ENCODE results near the gene DDX49. TPM values are rescaled to one million over a fixed set of nuclear protein-coding genes. Genes with fewer than 3 reads are reported as not detected.

The DDX49 gene
- polyA plus RNA-seq, 3 donors, result 24.0 to 40.3 (median 27.5) TPM

DNA sequence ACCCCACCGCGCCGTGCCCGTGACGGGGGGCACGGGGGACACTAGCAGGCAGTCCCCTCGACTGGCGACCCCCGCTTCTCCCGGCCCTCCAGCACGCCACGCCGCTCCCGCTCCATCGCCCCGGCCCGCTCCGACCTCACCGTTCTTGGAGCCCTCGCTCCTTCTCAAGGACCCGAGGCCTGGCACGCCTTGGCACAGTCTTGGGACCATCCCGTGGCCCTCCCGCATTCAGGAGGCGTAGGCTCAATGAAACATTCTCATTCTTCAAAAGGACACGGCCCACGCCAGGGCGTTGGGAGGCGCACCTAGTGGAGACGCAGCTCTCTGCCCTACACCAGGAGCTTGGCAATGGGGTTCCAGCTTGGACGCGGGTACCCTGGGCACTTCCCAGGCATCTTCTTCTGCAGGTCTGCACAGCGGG is 23.1 kb upstream of the DDX49 start:
- peaks cover 26 to 30% of the 10 kb centered on the region in 2 donors for H3K36me3 Mint-ChIP-seq
- peaks cover 33% of the 10 kb centered on the region for H4K20me1 ChIP-seq (ENCODE audit: insufficient read depth, low read length)
- peaks cover 4 to 10% of the 10 kb centered on the region in 2 donors for H3K4me1 ChIP-seq (ENCODE audit: control insufficient read depth in 1 of 2, insufficient read depth in 2 of 2, low read length in 2 of 2)
- WGBS (ENCODE audit: insufficient coverage), result 21% methylated on average over 32 of the region's 33 CpGs
- peaks cover 26 to 27% of the 10 kb centered on the region in 2 donors for H3K36me3 ChIP-seq (replicated peaks in 1 of 2; ENCODE audit: control insufficient read depth in 1 of 2, insufficient read depth in 2 of 2, low read length in 2 of 2)
- no peak overlapping the region for H2AFZ ChIP-seq (ENCODE audit: insufficient read depth, low read depth, low read length, poor library complexity, severe bottlenecking)
- no peak overlapping the region for H3K9ac ChIP-seq (ENCODE audit: insufficient read depth, low read length, poor library complexity, severe bottlenecking)
- H3K9me3 Mint-ChIP-seq, result peaks cover 0 to 7% (median 4%) of the 10 kb centered on the region in 7 donors
- H3K4me3 ChIP-seq (replicated peaks in 1 of 3; ENCODE audit: low read depth in 2 of 3, low read length in 3 of 3), result peak overlapping the region in 1 of 3 experiments; percentile 14
- peaks cover 27 to 54% (median 37%) of the 10 kb centered on the region in 3 donors for H3K27me3 Mint-ChIP-seq (ENCODE audit: low read depth in 3 of 3)
- TF ChIP-seq, protein P1, sequence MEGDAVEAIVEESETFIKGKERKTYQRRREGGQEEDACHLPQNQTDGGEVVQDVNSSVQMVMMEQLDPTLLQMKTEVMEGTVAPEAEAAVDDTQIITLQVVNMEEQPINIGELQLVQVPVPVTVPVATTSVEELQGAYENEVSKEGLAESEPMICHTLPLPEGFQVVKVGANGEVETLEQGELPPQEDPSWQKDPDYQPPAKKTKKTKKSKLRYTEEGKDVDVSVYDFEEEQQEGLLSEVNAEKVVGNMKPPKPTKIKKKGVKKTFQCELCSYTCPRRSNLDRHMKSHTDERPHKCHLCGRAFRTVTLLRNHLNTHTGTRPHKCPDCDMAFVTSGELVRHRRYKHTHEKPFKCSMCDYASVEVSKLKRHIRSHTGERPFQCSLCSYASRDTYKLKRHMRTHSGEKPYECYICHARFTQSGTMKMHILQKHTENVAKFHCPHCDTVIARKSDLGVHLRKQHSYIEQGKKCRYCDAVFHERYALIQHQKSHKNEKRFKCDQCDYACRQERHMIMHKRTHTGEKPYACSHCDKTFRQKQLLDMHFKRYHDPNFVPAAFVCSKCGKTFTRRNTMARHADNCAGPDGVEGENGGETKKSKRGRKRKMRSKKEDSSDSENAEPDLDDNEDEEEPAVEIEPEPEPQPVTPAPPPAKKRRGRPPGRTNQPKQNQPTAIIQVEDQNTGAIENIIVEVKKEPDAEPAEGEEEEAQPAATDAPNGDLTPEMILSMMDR (IDR thresholded peaks at IDR 0.05), result no peak
- no peak for DNase-seq
- H3K27me3 ChIP-seq (ENCODE audit: control insufficient read depth in 2 of 2, insufficient read depth in 2 of 2, low read length in 2 of 2), result peaks cover 3 to 37% of the 10 kb centered on the region in 2 donors
- peaks cover 14% of the 10 kb centered on the region for H3K4me1 Mint-ChIP-seq
- H3K79me2 ChIP-seq (ENCODE audit: insufficient read depth, low read length), result no peaks in the 10 kb centered on the region
- no peak overlapping the region for H3K27ac ChIP-seq (ENCODE audit: low read depth in 1 of 2, low read length in 2 of 2)
- H3K4me3 Mint-ChIP-seq, result peak overlapping the region; percentile 56 to 87
- H3K9me3 ChIP-seq (replicated peaks in 1 of 2; ENCODE audit: control insufficient read depth in 1 of 2, insufficient read depth in 1 of 2, low read length in 2 of 2), result peaks cover 0 to 5% of the 10 kb centered on the region in 2 donors
- peak overlapping the region; percentile 7 for H3K4me2 ChIP-seq (replicated peaks; ENCODE audit: extremely low read depth, low read length, poor library complexity, severe bottlenecking)
- intact Hi-C loops (cut with micrococcal nuclease), result no loop called here
- no peak overlapping the region for H3K27ac Mint-ChIP-seq

DNA sequence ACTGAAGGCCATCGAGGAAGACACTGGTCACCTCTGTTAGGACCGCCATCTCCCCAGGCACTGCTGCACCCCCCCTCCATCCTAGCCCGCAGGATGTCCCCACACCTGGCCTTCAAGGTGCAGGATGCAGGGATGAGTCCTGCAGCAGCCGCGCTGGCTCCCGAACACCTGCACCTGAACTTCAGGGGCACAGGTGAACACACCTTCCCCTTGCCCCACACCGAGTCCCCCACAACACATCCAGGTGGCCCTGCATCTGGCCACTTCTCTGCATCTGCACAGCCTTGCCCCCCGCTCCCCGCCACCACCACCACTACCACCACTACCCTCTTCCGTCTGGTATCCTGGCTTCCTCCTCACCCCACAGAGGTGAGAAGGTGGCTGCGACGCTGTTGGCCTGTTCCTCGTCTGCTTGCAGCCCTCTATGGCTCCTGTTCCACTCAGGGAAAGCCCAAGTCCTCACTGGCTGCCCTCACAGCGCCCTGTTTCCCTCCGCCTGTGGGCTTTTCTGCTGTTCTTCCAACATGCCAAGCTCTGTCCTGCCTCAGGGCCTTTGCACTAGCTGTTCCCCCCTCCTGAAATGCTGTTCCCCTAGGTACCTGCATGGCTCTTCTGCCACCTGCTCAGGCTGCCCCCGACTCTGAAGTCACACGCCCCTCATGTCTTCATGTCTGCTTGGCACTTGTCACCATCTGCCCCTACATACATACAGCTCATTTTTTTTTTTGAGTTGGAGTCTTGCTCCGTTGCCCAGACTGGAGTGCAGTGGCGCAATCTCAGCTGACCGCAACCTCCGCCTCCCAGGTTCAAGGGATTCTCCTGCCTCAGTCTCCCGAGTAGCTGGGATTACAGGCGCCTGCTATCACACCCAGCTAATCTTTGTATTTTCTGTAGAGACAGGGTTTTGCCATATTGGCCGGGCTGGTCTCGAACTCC is 22.2 kb upstream of the DDX49 start:
- Mint-ChIP-seq H3K4me1 (peaks cover 14% of the 10 kb centered on the region), H3K27me3 (ENCODE audit: low read depth in 3 of 3) (peaks cover 27 to 50% (median 34%) of the 10 kb centered on the region in 3 donors), H3K36me3 (peaks cover 30 to 37% of the 10 kb centered on the region in 2 donors), H3K9me3 (peaks cover 0 to 7% (median 4%) of the 10 kb centered on the region in 7 donors), H3K27ac (peak overlapping the region in 1 of 7 donors; percentile 46), H3K4me3 (peak overlapping the region in 1 of 2 donors; percentile 87)
- Histone ChIP-seq H3K79me2 (ENCODE audit: insufficient read depth, low read length) (no peaks in the 10 kb centered on the region), H2AFZ (ENCODE audit: insufficient read depth, low read depth, low read length, poor library complexity, severe bottlenecking) (no peak overlapping the region), H3K4me2 (replicated peaks; ENCODE audit: extremely low read depth, low read length, poor library complexity, severe bottlenecking) (no peak overlapping the region), H3K4me1 (ENCODE audit: control insufficient read depth in 1 of 2, insufficient read depth in 2 of 2, low read length in 2 of 2) (peaks cover 4 to 10% of the 10 kb centered on the region in 2 donors), H4K20me1 (ENCODE audit: insufficient read depth, low read length) (peaks cover 35% of the 10 kb centered on the region), H3K9me3 (replicated peaks in 1 of 2; ENCODE audit: control insufficient read depth in 1 of 2, insufficient read depth in 1 of 2, low read length in 2 of 2) (peaks cover 0 to 5% of the 10 kb centered on the region in 2 donors), H3K27me3 (ENCODE audit: control insufficient read depth in 2 of 2, insufficient read depth in 2 of 2, low read length in 2 of 2) (peaks cover 3 to 37% of the 10 kb centered on the region in 2 donors), H3K27ac (ENCODE audit: low read depth in 1 of 2, low read length in 2 of 2) (no peak overlapping the region), H3K4me3 (replicated peaks in 1 of 3; ENCODE audit: low read depth in 2 of 3, low read length in 3 of 3) (no peak overlapping the region), H3K9ac (ENCODE audit: insufficient read depth, low read length, poor library complexity, severe bottlenecking) (no peak overlapping the region), H3K36me3 (replicated peaks in 1 of 2; ENCODE audit: control insufficient read depth in 1 of 2, insufficient read depth in 2 of 2, low read length in 2 of 2) (peaks cover 29 to 32% of the 10 kb centered on the region in 2 donors)
- DNase-seq, result no peak
- intact Hi-C loops (cut with micrococcal nuclease), result no loop called here
- TF ChIP-seq, protein P1 (IDR thresholded peaks at IDR 0.05), result no peak
- WGBS (ENCODE audit: insufficient coverage), result 89% methylated on average over 25 of the region's 25 CpGs
